Endometrial microvascular endothelial cells (primary cell): ENCODE results near the gene HECTD1. TPM values are rescaled to one million over a fixed set of nuclear protein-coding genes. Genes with fewer than 3 reads are reported as not detected.
"Not testable (repeated sequence)": the region's sequence is repeated elsewhere in the genome, so short reads cannot be mapped to it uniquely, and the experiment has no call there.

Source experiments
- in situ Hi-C: cut with HindIII; loops from 2 replicates; pipeline ENCODE4 v1.10.0; 2017; ENCODE audit warnings: low sequenced_read_pairs, low pct_unique_long_range_greater_than_20kb; ENCODE audit errors: inconsistent ontology term
- total RNA-seq: library from RNA; depleted of rRNA; stranded (reverse); fragments of >200 nt; gene quantifications from one replicate; pipeline ENCODE4 v1.2.3, GENCODE V29; 2015; ENCODE audit errors: inconsistent ontology term

Gene HECTD1
- total RNA-seq, 1 donor from 2014 or later, result 119 TPM

GRCh38 chr14:31122098-31122611 is 85.4 kb downstream of the HECTD1 start:
- in situ Hi-C loops, result no loop called here

- in situ Hi-C loops, result no loop called here
Measured at GRCh38 chr14:31118892-31119291, 88.7 kb downstream of the HECTD1 start.

- in situ Hi-C loops, result no loop called here
Measured at GRCh38 chr14:31113794-31114193, 93.8 kb downstream of the HECTD1 start.

- in situ Hi-C loops, result no loop called here
Measured at GRCh38 chr14:31110872-31111271, 96.7 kb downstream of the HECTD1 start.

- in situ Hi-C loops, result no loop called here
Measured at GRCh38 chr14:31109257-31109656, 98.3 kb downstream of the HECTD1 start.

GRCh38 chr14:31106768-31107167 is 100.8 kb downstream of the HECTD1 start:
- in situ Hi-C loops, result no loop called here

- in situ Hi-C loops, result no loop called here
Measured at GRCh38 chr14:31097081-31097480, 110.5 kb downstream of the HECTD1 start.

- in situ Hi-C loops, result no loop called here
Measured at GRCh38 chr14:31096255-31096654, 111.3 kb downstream of the HECTD1 start.

GRCh38 chr14:31095817-31096216 is 111.8 kb downstream of the HECTD1 start:
- in situ Hi-C loops, result not testable (repeated sequence)

- in situ Hi-C loops, result not testable (repeated sequence)
Measured at GRCh38 chr14:31093884-31094839, 113.4 kb downstream of the HECTD1 start.

GRCh38 chr14:31092160-31092708 is 115.4 kb downstream of the HECTD1 start:
- in situ Hi-C loops, result no loop called here

GRCh38 chr14:31090883-31091764 is 116.5 kb downstream of the HECTD1 start:
- in situ Hi-C loops, result no loop called here

- in situ Hi-C loops, result not testable (repeated sequence)
Measured at GRCh38 chr14:31086466-31086865, 121.1 kb downstream of the HECTD1 start.

GRCh38 chr14:31085027-31085426 is 122.6 kb downstream of the HECTD1 start:
- in situ Hi-C loops, result no loop called here

- in situ Hi-C loops, result no loop called here
Measured at GRCh38 chr14:31084385-31084784, 123.2 kb downstream of the HECTD1 start.

- in situ Hi-C loops, result no loop called here
Measured at GRCh38 chr14:31083781-31084180, 123.8 kb downstream of the HECTD1 start.

GRCh38 chr14:31080484-31080883 is 127.1 kb downstream of the HECTD1 start:
- in situ Hi-C loops, result no loop called here

GRCh38 chr14:31080056-31080455 is 127.5 kb downstream of the HECTD1 start:
- in situ Hi-C loops, result no loop called here

- in situ Hi-C loops, result no loop called here
Measured at GRCh38 chr14:31078766-31079165, 128.8 kb downstream of the HECTD1 start.
